LNCAP (cell line): ENCODE results near the gene PRPF8.

Experiments
- CTCF ChIP-seq: fragments of 450-650 bp; IDR thresholded peaks from 2 replicates; pipeline ENCODE4 v1.5.1; 2017; ENCODE audit warnings: mild to moderate bottlenecking

PRPF8 gene

GRCh38 chr17:1727876-1728630 is 43.4 kb upstream of the PRPF8 start:
- TF ChIP-seq CTCF, result no peak

DNA sequence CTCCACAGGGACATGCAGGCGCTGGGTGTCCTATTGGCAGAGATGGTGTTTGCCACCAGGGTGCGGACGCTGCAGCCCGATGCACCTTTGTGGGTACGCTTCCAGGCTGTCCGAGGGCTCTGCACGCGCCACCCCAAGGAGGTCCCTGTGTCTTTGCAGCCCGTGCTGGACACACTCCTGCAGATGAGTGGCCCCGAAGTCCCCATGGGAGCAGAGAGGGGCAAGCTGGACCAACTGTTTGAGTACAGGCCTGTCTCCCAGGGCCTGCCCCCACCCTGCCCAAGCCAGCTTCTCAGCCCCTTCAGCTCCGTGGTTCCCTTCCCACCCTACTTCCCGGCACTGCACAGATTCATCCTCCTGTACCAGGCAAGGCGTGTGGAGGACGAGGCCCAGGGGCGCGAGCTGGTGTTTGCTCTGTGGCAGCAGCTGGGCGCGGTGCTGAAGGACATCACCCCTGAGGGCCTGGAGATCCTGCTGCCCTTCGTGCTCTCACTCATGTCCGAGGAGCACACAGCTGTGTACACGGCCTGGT is 42.7 kb upstream of the PRPF8 start:
- no peak for TF ChIP-seq CTCF

- no peak for TF ChIP-seq CTCF
Measured at GRCh38 chr17:1726626-1727257, 42.1 kb upstream of the PRPF8 start.

- no peak for TF ChIP-seq CTCF
Measured at GRCh38 chr17:1725642-1726511, 41.2 kb upstream of the PRPF8 start.

DNA sequence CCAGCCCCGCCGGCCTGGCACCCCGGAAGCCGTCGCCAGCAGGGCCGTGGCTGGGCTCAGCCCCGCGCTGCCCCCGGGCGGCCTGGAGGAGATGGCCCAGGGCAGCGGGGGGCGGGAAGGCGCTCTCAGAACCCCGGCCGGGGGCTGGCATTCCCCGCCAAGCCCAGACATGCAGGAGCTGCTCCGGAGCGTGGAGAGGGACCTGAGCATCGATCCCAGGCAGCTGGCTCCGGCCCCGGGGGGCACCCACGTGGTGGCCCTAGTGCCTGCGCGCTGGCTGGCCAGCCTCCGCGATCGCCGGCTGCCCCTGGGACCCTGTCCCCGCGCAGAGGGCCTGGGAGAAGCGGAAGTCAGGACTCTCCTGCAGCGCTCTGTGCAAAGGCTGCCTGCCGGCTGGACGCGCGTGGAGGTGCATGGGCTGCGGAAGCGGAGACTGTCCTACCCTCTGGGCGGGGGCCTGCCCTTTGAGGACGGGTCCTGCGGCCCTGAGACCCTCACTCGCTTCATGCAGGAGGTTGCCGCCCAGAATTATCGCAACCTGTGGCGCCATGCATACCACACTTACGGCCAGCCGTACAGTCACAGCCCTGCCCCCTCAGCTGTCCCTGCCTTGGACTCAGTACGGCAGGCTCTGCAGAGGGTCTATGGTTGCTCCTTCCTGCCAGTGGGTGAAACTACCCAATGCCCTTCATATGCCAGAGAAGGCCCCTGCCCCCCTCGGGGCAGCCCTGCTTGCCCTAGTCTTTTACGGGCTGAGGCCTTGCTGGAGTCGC is 40.4 kb upstream of the PRPF8 start:
- 0 out of 2 replicates have a peak, but pooled peaks have one; percentile 16 for TF ChIP-seq CTCF

GRCh38 chr17:1724351-1724868 is 39.7 kb upstream of the PRPF8 start, which contains the start of gene WDR81:
Gene WDR81 (plus strand): TSS chr17:1724704. CDS start chr17:1724960, 256 bp downstream.
- no peak for TF ChIP-seq CTCF
